ENCODE measurements around the gene RBM39.

The RBM39 gene

DNA sequence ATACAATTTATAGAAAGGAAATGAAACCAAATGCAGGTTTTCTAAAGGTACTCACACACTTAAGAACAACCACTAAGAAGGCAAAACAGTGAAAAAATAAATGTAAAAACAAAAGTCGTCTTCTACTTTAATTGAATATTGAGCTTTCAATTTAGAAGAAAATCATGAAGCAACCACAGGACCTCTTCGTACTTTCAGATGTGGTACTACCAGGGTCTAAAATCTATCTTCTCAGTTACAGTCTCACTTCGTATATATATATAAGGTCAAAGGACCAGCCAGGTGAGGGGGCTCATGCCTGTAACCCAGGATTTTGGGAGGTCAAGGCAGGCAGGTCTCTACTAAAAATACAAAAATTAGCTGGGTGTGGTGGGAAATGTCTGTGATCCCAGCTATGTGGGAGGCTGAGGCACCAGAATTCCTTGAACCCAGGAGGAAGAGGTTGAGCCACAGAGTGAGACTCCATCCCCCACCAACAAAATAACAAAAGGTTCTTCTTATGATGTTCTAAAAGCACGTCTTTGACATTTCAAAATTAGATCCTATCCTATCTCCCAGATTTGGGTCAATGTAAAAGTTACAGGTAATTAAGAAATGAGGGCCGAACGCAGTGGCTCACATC is 30.4 kb downstream of the RBM39 start:
- Histone ChIP-seq H2AFZ (ENCODE audit: low read depth, low read length) (no peak overlapping the region), H3K9me3 (ENCODE audit: insufficient read depth, low read length) (no peaks in the 10 kb centered on the region), H3K79me2 (ENCODE audit: low read length) (peaks cover 91% of the 10 kb centered on the region), H3K4me1 (ENCODE audit: low read length) (peaks cover 26% of the 10 kb centered on the region), H3K9ac (ENCODE audit: low read length) (no peak overlapping the region), H3K27ac (ENCODE audit: low read length) (peak overlapping the region; percentile 35), H3K4me3 (ENCODE audit: low read length) (no peak overlapping the region), H3K36me3 (replicated peaks; ENCODE audit: low read depth, low read length) (peaks cover 77% of the 10 kb centered on the region), H3K4me2 (ENCODE audit: low read length) (peak overlapping the region; percentile 5), H3K27me3 (ENCODE audit: low read depth, low read length) (no peaks in the 10 kb centered on the region), H4K20me1 (ENCODE audit: insufficient read depth, low read length) (peaks cover 81% of the 10 kb centered on the region)
- TF ChIP-seq, protein P1, sequence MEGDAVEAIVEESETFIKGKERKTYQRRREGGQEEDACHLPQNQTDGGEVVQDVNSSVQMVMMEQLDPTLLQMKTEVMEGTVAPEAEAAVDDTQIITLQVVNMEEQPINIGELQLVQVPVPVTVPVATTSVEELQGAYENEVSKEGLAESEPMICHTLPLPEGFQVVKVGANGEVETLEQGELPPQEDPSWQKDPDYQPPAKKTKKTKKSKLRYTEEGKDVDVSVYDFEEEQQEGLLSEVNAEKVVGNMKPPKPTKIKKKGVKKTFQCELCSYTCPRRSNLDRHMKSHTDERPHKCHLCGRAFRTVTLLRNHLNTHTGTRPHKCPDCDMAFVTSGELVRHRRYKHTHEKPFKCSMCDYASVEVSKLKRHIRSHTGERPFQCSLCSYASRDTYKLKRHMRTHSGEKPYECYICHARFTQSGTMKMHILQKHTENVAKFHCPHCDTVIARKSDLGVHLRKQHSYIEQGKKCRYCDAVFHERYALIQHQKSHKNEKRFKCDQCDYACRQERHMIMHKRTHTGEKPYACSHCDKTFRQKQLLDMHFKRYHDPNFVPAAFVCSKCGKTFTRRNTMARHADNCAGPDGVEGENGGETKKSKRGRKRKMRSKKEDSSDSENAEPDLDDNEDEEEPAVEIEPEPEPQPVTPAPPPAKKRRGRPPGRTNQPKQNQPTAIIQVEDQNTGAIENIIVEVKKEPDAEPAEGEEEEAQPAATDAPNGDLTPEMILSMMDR (IDR thresholded peaks at IDR 0.05; ENCODE audit: low read depth, low read length), result no peak
- no peak for TF ChIP-seq EZH2phosphoT487 (IDR thresholded peaks at IDR 0.05; ENCODE audit: low read depth)

GRCh38 chr20:35710884-35711587 is 31.0 kb downstream of the RBM39 start:
- peaks cover 86% of the 10 kb centered on the region for H3K79me2 ChIP-seq (ENCODE audit: low read length)

DNA sequence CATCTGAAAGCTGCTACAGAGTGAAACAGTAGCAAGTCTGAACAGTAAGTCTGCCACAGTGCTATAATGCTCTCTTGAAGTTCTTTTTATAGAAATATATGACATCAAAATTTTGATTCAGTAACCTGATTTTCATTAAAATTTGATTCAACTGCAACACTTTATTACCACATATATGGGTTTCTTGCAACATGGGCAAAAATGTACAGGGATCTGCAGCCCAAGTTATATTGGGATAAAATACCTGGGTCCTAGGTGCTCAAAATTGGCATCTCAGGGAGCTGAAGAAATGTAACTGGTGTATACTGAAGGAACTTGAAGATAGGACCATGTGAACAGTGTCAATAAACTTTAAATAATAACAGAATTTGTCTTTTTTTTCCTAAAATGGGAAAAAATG is 32.0 kb downstream of the RBM39 start:
- H3K79me2 ChIP-seq (ENCODE audit: low read length), result peaks cover 82% of the 10 kb centered on the region
- H4K20me1 ChIP-seq (ENCODE audit: insufficient read depth, low read length), result peaks cover 75% of the 10 kb centered on the region

More at GRCh38 chr20:35710884-35711587, 31.0 kb downstream of the RBM39 start:
- TF ChIP-seq EZH2phosphoT487 (IDR thresholded peaks at IDR 0.05; ENCODE audit: low read depth), result no peak
- TF ChIP-seq, protein P1 (IDR thresholded peaks at IDR 0.05; ENCODE audit: low read depth, low read length), result no peak
- Histone ChIP-seq H3K4me1 (ENCODE audit: low read length) (peaks cover 26% of the 10 kb centered on the region), H3K27ac (ENCODE audit: low read length) (peak overlapping the region; percentile 35), H3K4me3 (ENCODE audit: low read length) (no peak overlapping the region), H2AFZ (ENCODE audit: low read depth, low read length) (no peak overlapping the region), H3K9ac (ENCODE audit: low read length) (no peak overlapping the region), H3K36me3 (replicated peaks; ENCODE audit: low read depth, low read length) (peaks cover 77% of the 10 kb centered on the region), H3K27me3 (ENCODE audit: low read depth, low read length) (no peaks in the 10 kb centered on the region), H3K9me3 (ENCODE audit: insufficient read depth, low read length) (no peaks in the 10 kb centered on the region), H3K4me2 (ENCODE audit: low read length) (peak overlapping the region; percentile 5), H4K20me1 (ENCODE audit: insufficient read depth, low read length) (peaks cover 76% of the 10 kb centered on the region)

DNA sequence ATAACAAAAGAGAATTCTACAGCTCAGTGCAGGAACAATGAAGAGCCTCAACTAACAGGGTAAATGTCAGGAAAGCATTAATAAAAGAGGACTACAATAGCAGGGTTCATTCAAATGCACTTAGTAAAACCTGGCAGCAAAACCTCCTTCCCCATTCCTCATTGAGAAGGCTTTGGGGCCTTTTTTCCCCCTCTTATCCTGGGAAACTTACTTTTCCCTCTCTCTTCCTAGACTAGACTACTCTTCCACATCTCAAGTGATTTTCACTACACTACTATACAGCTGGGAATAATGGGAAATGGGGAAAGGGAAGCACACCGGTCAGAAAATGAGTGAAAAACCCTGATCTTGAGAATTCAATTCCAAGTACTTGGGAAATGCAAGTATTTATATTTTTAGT is 32.8 kb downstream of the RBM39 start:
- no peak overlapping the region for H2AFZ ChIP-seq (ENCODE audit: low read depth, low read length)

More for the DNA sequence above, 32.0 kb downstream of the RBM39 start:
- TF ChIP-seq, protein P1 (IDR thresholded peaks at IDR 0.05; ENCODE audit: low read depth, low read length), result no peak
- TF ChIP-seq EZH2phosphoT487 (IDR thresholded peaks at IDR 0.05; ENCODE audit: low read depth), result no peak
- H3K27ac ChIP-seq (ENCODE audit: low read length), result no peak overlapping the region
- peaks cover 77% of the 10 kb centered on the region for H3K36me3 ChIP-seq (replicated peaks; ENCODE audit: low read depth, low read length)
- H3K27me3 ChIP-seq (ENCODE audit: low read depth, low read length), result no peaks in the 10 kb centered on the region
- H3K9me3 ChIP-seq (ENCODE audit: insufficient read depth, low read length), result no peaks in the 10 kb centered on the region
- no peak overlapping the region for H2AFZ ChIP-seq (ENCODE audit: low read depth, low read length)
- H3K9ac ChIP-seq (ENCODE audit: low read length), result no peak overlapping the region
- no peak overlapping the region for H3K4me3 ChIP-seq (ENCODE audit: low read length)
- peaks cover 26% of the 10 kb centered on the region for H3K4me1 ChIP-seq (ENCODE audit: low read length)
- no peak overlapping the region for H3K4me2 ChIP-seq (ENCODE audit: low read length)

More for the DNA sequence above, 32.8 kb downstream of the RBM39 start:
- Histone ChIP-seq H3K9me3 (ENCODE audit: insufficient read depth, low read length) (no peaks in the 10 kb centered on the region), H3K9ac (ENCODE audit: low read length) (no peak overlapping the region), H3K36me3 (replicated peaks; ENCODE audit: low read depth, low read length) (peaks cover 81% of the 10 kb centered on the region), H3K4me2 (ENCODE audit: low read length) (no peak overlapping the region), H3K27me3 (ENCODE audit: low read depth, low read length) (no peaks in the 10 kb centered on the region), H3K27ac (ENCODE audit: low read length) (no peak overlapping the region), H4K20me1 (ENCODE audit: insufficient read depth, low read length) (peaks cover 78% of the 10 kb centered on the region), H3K4me1 (ENCODE audit: low read length) (peaks cover 26% of the 10 kb centered on the region), H3K4me3 (ENCODE audit: low read length) (no peak overlapping the region), H3K79me2 (ENCODE audit: low read length) (peaks cover 81% of the 10 kb centered on the region)
- TF ChIP-seq, protein P1 (IDR thresholded peaks at IDR 0.05; ENCODE audit: low read depth, low read length), result no peak
- TF ChIP-seq EZH2phosphoT487 (IDR thresholded peaks at IDR 0.05; ENCODE audit: low read depth), result no peak
